MM.1S (cell line): ENCODE data around the gene MTSS2.

Experiments used
- DNase-seq: peaks from one replicate; pipeline ENCODE4 v3.0.0-alpha.2; 2015
- H2AFZ ChIP-seq: fragments of 300-600 bp; sonication (generic); 2 replicates; pipeline ENCODE4 v1.6.0; 2016; ENCODE audit warnings: antibody characterized with exemption, low read length
- H3F3A ChIP-seq: fragments of 300-600 bp; sonication (generic); 2 replicates; pipeline ENCODE4 v1.6.1; 2016; ENCODE audit warnings: mild to moderate bottlenecking, antibody characterized with exemption, low read length, moderate library complexity, mixed read lengths; ENCODE audit not compliant: insufficient read depth
- H3K27ac ChIP-seq: fragments of 300-600 bp; sonication (generic); 2 replicates; pipeline ENCODE4 v1.5.1; 2016; ENCODE audit warnings: mild to moderate bottlenecking, low read length
- H3K27me3 ChIP-seq: fragments of 300-600 bp; sonication (generic); replicated peaks from 2 replicates; pipeline ENCODE4 v1.6.0; 2016; ENCODE audit warnings: low read length; ENCODE audit not compliant: insufficient read depth
- H3K36me3 ChIP-seq: fragments of 300-600 bp; sonication (generic); replicated peaks from 2 replicates; pipeline ENCODE4 v1.6.1; 2016; ENCODE audit warnings: mild to moderate bottlenecking, low read length, mixed read lengths; ENCODE audit not compliant: insufficient read depth
- H3K4me1 ChIP-seq: fragments of 300-600 bp; sonication (generic); 2 replicates; pipeline ENCODE4 v1.6.1; 2016; ENCODE audit warnings: low read length, mixed read lengths
- H3K4me2 ChIP-seq: fragments of 300-600 bp; sonication (generic); 2 replicates; pipeline ENCODE4 v1.6.0; 2016; ENCODE audit warnings: low read depth, low read length
- H3K4me3 ChIP-seq: fragments of 300-600 bp; sonication (generic); 2 replicates; pipeline ENCODE4 v1.5.1; 2016; ENCODE audit warnings: low read length, mixed read lengths
- H3K79me2 ChIP-seq: fragments of 300-600 bp; sonication (generic); 2 replicates; pipeline ENCODE4 v1.6.1; 2016; ENCODE audit warnings: mixed run types, low read length, mixed read lengths
- H3K9ac ChIP-seq: fragments of 300-600 bp; sonication (generic); 2 replicates; pipeline ENCODE4 v1.6.1; 2016; ENCODE audit warnings: low read length, mixed read lengths
- H3K9me2 ChIP-seq: fragments of 300-600 bp; sonication (generic); replicated peaks from 2 replicates; pipeline ENCODE4 v1.6.1; 2016; ENCODE audit warnings: mild to moderate bottlenecking, low read length, mixed read lengths; ENCODE audit not compliant: insufficient read depth
- H3K9me3 ChIP-seq: fragments of 300-600 bp; sonication (generic); replicated peaks from 2 replicates; pipeline ENCODE4 v1.6.1; 2016; ENCODE audit warnings: mild to moderate bottlenecking, low read length, mixed read lengths; ENCODE audit not compliant: insufficient read depth
- H4K20me1 ChIP-seq: fragments of 300-600 bp; sonication (generic); 2 replicates; pipeline ENCODE4 v1.6.1; 2016; ENCODE audit warnings: mild to moderate bottlenecking, low read length, moderate library complexity, mixed read lengths; ENCODE audit not compliant: insufficient read depth
- EZH2 ChIP-seq: fragments of 300-600 bp; sonication (generic); optimal IDR thresholded peaks from 2 replicates; pipeline ENCODE3; 2017; ENCODE audit warnings: low read depth, mild to moderate bottlenecking, antibody characterized with exemption, low read length, mixed read lengths
- EZH2phosphoT487 ChIP-seq: fragments of 300-600 bp; sonication (generic); IDR thresholded peaks from 2 replicates; pipeline ENCODE4 v1.6.1; 2018; ENCODE audit warnings: antibody characterized with exemption, low read length
- TF ChIP-seq, protein P1 (sequence below): fragments of 300-600 bp; sonication (generic); IDR thresholded peaks from 2 replicates; pipeline ENCODE4 v1.5.1; 2016; ENCODE audit warnings: antibody characterized with exemption, low read length, mixed read lengths

Gene MTSS2

DNA sequence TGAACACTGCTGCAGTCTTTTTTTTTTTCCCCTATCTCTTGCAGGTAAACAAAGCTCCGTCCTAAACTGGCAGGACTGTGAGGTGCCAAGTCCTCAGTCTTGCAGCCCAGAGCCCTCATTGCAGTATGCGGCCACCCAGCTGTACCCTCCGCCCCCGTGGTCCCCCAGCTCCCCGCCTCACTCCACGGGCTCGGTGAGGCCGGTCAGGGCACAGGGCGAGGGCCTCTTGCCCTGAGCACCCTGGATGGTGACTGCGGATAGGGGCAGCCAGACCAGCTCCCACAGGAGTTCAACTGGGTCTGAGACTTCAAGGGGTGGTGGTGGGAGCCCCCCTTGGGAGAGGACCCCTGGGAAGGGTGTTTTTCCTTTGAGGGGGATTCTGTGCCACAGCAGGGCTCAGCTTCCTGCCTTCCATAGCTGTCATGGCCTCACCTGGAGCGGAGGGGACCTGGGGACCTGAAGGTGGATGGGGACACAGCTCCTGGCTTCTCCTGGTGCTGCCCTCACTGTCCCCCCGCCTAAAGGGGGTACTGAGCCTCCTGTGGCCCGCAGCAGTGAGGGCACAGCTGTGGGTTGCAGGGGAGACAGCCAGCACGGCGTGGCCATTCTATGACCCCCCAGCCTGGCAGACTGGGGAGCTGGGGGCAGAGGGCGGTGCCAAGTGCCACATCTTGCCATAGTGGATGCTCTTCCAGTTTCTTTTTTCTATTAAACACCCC is 25.7 kb downstream of the MTSS2 start:
- no peaks in the 10 kb centered on the region for H3K4me1 ChIP-seq
- DNase-seq, result no peak
- no peaks in the 10 kb centered on the region for H3K9me2 ChIP-seq

DNA sequence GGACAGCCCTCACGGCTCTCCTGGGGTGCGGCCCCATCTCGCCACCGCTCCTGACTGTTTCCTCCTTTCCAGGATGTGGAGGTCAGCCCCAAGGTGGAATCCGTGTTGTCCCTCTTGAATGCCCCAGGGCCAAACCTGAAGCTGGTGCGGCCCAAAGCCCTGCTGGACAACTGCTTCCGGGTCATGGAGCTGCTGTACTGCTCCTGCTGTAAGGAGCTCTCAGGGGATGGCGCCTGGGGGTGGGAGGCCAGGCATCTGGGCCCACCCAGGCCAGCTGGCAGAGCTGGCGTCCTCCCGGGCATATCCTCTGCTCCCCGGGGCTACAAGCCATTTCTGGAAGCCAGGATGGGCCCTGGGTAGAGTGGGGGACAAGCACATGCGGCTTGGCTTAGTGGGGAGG is 26.3 kb downstream of the MTSS2 start:
- TF ChIP-seq, protein P1, sequence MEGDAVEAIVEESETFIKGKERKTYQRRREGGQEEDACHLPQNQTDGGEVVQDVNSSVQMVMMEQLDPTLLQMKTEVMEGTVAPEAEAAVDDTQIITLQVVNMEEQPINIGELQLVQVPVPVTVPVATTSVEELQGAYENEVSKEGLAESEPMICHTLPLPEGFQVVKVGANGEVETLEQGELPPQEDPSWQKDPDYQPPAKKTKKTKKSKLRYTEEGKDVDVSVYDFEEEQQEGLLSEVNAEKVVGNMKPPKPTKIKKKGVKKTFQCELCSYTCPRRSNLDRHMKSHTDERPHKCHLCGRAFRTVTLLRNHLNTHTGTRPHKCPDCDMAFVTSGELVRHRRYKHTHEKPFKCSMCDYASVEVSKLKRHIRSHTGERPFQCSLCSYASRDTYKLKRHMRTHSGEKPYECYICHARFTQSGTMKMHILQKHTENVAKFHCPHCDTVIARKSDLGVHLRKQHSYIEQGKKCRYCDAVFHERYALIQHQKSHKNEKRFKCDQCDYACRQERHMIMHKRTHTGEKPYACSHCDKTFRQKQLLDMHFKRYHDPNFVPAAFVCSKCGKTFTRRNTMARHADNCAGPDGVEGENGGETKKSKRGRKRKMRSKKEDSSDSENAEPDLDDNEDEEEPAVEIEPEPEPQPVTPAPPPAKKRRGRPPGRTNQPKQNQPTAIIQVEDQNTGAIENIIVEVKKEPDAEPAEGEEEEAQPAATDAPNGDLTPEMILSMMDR, result no peak
- TF ChIP-seq EZH2phosphoT487, result no peak
- Histone ChIP-seq H3K36me3 (no peaks in the 10 kb centered on the region), H3K4me1 (no peaks in the 10 kb centered on the region), H3K9me2 (no peaks in the 10 kb centered on the region), H3K9ac (no peak overlapping the region), H3F3A (no peaks in the 10 kb centered on the region), H3K9me3 (no peaks in the 10 kb centered on the region), H3K27ac (no peak overlapping the region), H2AFZ (no peak overlapping the region), H4K20me1 (no peaks in the 10 kb centered on the region), H3K27me3 (no peaks in the 10 kb centered on the region), H3K79me2 (no peaks in the 10 kb centered on the region), H3K4me2 (no peak overlapping the region), H3K4me3 (no peak overlapping the region)
- DNase-seq, result no peak

More for the DNA sequence above, 25.7 kb downstream of the MTSS2 start:
- Histone ChIP-seq H3K79me2 (no peaks in the 10 kb centered on the region), H3K27ac (no peak overlapping the region), H3K4me2 (no peak overlapping the region), H3K9me3 (no peaks in the 10 kb centered on the region), H3K36me3 (no peaks in the 10 kb centered on the region), H3K27me3 (no peaks in the 10 kb centered on the region), H3K9ac (no peak overlapping the region), H2AFZ (no peak overlapping the region), H4K20me1 (no peaks in the 10 kb centered on the region), H3F3A (no peaks in the 10 kb centered on the region), H3K4me3 (no peak overlapping the region)
- TF ChIP-seq, protein P1, result no peak
- TF ChIP-seq EZH2, result no peak
- no peak for TF ChIP-seq EZH2phosphoT487

DNA sequence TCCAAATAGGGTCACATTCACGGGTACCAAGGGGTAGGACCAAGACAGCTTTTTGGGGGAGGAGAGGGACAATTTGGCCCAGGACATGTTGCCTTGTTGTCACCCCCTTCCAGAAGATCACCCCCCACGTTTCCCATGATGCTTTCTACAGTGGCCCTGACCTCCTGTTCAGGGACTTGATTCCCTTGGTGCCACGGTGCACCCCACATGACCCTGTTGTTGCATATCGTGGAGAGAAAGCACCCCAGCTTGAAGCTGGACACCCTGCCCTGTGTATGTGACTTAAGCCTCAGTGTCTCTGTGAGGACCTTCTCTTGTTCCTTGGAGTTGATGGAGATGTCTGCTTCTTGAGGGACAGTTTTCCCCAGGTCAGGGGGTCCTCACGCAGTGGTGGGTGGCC is 26.9 kb downstream of the MTSS2 start:
- Histone ChIP-seq H3K9me2 (no peaks in the 10 kb centered on the region), H3K27me3 (no peaks in the 10 kb centered on the region), H2AFZ (no peak overlapping the region), H3K79me2 (no peaks in the 10 kb centered on the region), H3K9ac (no peak overlapping the region), H3K27ac (no peak overlapping the region), H3K4me2 (no peak overlapping the region), H3K4me3 (no peak overlapping the region), H3K4me1 (no peaks in the 10 kb centered on the region), H3K9me3 (no peaks in the 10 kb centered on the region), H3K36me3 (no peaks in the 10 kb centered on the region), H4K20me1 (no peaks in the 10 kb centered on the region), H3F3A (no peaks in the 10 kb centered on the region)
- TF ChIP-seq EZH2phosphoT487, result no peak
- TF ChIP-seq EZH2, result no peak
- TF ChIP-seq, protein P1, result no peak
- DNase-seq, result no peak
